H1 (cell line): ENCODE results near the gene IPO11. TPM values are rescaled to one million over a fixed set of nuclear protein-coding genes. Genes with fewer than 3 reads are reported as not detected.

Experiments used
- CTCF ChIA-PET: fragments of 300-600 bp; sonication (Branson Sonifier 250); formaldehyde crosslinking; loops from one replicate; lab custom pipeline; 2021; ENCODE audit not compliant: partially characterized antibody; lab: Charles Lee
- POLR2A ChIA-PET: fragments of 300-600 bp; sonication (Branson Sonifier 250); formaldehyde crosslinking; loops from one replicate; lab custom pipeline; 2021; ENCODE audit warnings: inconsistent platforms; ENCODE audit not compliant: partially characterized antibody; lab: Charles Lee
- DNase-seq, 2 experiments: peaks; one replicate each; pipeline versions ENCODE4 v3.0.0 to v3.0.0-alpha.2; 2010 to 2022; ENCODE audit warnings: low spot score in 2 of 2, low read depth in 1 of 2, mixed read lengths in 1 of 2
- FAIRE-seq: peaks from 2 replicates; lab custom pipeline; 2011; peaks lifted over from hg19 to GRCh38; lab: Jason Lieb, UNC
- H2AFZ ChIP-seq: 2 replicates; pipeline ENCODE4 v1.8.1; 2012; ENCODE audit warnings: low read length, inconsistent platforms
- H2AK5ac ChIP-seq: 2 replicates; pipeline ENCODE4 v1.6.1; 2013; ENCODE audit warnings: low read depth, low read length
- H2BK120ac ChIP-seq: replicated peaks from 2 replicates; pipeline ENCODE3; 2013; ENCODE audit warnings: low read depth, low read length, inconsistent platforms
- H2BK12ac ChIP-seq: 2 replicates; pipeline ENCODE4 v1.6.1; 2013; ENCODE audit warnings: low read depth, low read length
- H2BK15ac ChIP-seq: 2 replicates; pipeline ENCODE4 v1.6.1; 2013; ENCODE audit warnings: low read length
- H2BK20ac ChIP-seq: 2 replicates; pipeline ENCODE4 v1.6.1; 2013; ENCODE audit warnings: low read length
- H2BK5ac ChIP-seq: 2 replicates; pipeline ENCODE4 v1.6.1; 2013; ENCODE audit warnings: low read depth, low read length
- H3K14ac ChIP-seq: 2 replicates; pipeline ENCODE4 v1.6.1; 2013; ENCODE audit warnings: inconsistent platforms; ENCODE audit not compliant: insufficient read length
- H3K18ac ChIP-seq: 2 replicates; pipeline ENCODE4 v1.6.1; 2013; ENCODE audit warnings: low read length; ENCODE audit errors: extremely low read depth
- H3K23ac ChIP-seq: 2 replicates; pipeline ENCODE4 v1.6.1; 2013; ENCODE audit warnings: inconsistent platforms; ENCODE audit not compliant: insufficient read length
- H3K23me2 ChIP-seq: 2 replicates; pipeline ENCODE4 v1.6.1; 2013; ENCODE audit warnings: low read depth, low read length
- H3K27ac ChIP-seq: 2 replicates; pipeline ENCODE4 v1.6.1; 2011; ENCODE audit warnings: low read depth, low read length, inconsistent platforms
- H3K27me3 ChIP-seq, 4 experiments: replicated peaks in 1 of 4; 1 replicate in 1 of 4; 2 replicates in 3 of 4; pipeline versions ENCODE4 v1.6.1 to v1.8.1; 2011 to 2013; ENCODE audit warnings: low read length in 3 of 4, mild to moderate bottlenecking in 3 of 4, inconsistent platforms in 2 of 4, mixed read lengths in 2 of 4, moderate library complexity in 1 of 4; ENCODE audit not compliant: control insufficient read depth in 3 of 4, insufficient read depth in 3 of 4; ENCODE audit errors: extremely low read depth in 1 of 4
- H3K36me3 ChIP-seq, 4 experiments: 2 replicates each; pipeline versions ENCODE4 v1.6.1 to v1.8.1; 2011 to 2013; ENCODE audit warnings: mild to moderate bottlenecking in 4 of 4, low read length in 3 of 4, moderate library complexity in 2 of 4, control low read depth in 1 of 4, inconsistent platforms in 1 of 4; ENCODE audit not compliant: insufficient read depth in 4 of 4, control insufficient read depth in 2 of 4
- H3K4ac ChIP-seq: replicated peaks from 2 replicates; pipeline ENCODE3; 2013; ENCODE audit warnings: low read length, low read depth, mixed read lengths, inconsistent platforms; ENCODE audit not compliant: insufficient read length
- H3K4me1 ChIP-seq, 4 experiments: replicated peaks in 1 of 4; 1 replicate in 1 of 4; 2 replicates in 3 of 4; pipeline versions ENCODE4 v1.6.1 to v1.8.1; 2011 to 2013; ENCODE audit warnings: low read length in 3 of 4, inconsistent platforms in 2 of 4, mixed read lengths in 1 of 4; ENCODE audit not compliant: insufficient read depth in 4 of 4, control insufficient read depth in 3 of 4
- H3K4me2 ChIP-seq, 2 experiments: 2 replicates each; pipeline versions ENCODE4 v1.6.1 to v1.8.1; 2011 to 2013; ENCODE audit warnings: low read depth in 2 of 2, low read length in 2 of 2, control low read depth in 1 of 2, inconsistent platforms in 1 of 2, mild to moderate bottlenecking in 1 of 2; ENCODE audit not compliant: insufficient read depth in 1 of 2
- H3K4me3 ChIP-seq, 4 experiments: fragments of 200-600, 300-600 bp in 1 of 4; sonication (generic), shearing (Covaris generic), sonication (Bioruptor Twin) in 1 of 4; 2 replicates each; pipeline versions ENCODE4 v1.5.1 to v1.8.1; 2011 to 2016; ENCODE audit warnings: low read length in 4 of 4, low read depth in 3 of 4, control low read depth in 2 of 4, inconsistent platforms in 2 of 4, mild to moderate bottlenecking in 2 of 4, mixed read lengths in 1 of 4, moderate library complexity in 1 of 4; ENCODE audit not compliant: insufficient read depth in 2 of 4; ENCODE audit errors: extremely low read depth in 1 of 4
- H3K56ac ChIP-seq: replicated peaks from 2 replicates; pipeline ENCODE3; 2013; ENCODE audit warnings: low read depth, mild to moderate bottlenecking, mixed read lengths, low read length, inconsistent platforms; ENCODE audit not compliant: insufficient read length
- H3K79me1 ChIP-seq: 2 replicates; pipeline ENCODE4 v1.6.1; 2013; ENCODE audit warnings: low read depth, low read length, control low read depth
- H3K79me2 ChIP-seq, 2 experiments: 2 replicates each; pipeline versions ENCODE4 v1.6.1 to v1.8.1; 2012 to 2013; ENCODE audit warnings: low read length in 2 of 2, mild to moderate bottlenecking in 2 of 2, inconsistent platforms in 1 of 2; ENCODE audit not compliant: insufficient read depth in 2 of 2, control insufficient read depth in 1 of 2
- H3K9ac ChIP-seq, 4 experiments: replicated peaks in 1 of 4; 1 replicate in 1 of 4; 2 replicates in 3 of 4; pipeline versions ENCODE4 v1.6.1 to v1.8.1; 2011 to 2013; ENCODE audit warnings: low read depth in 3 of 4, low read length in 3 of 4, control low read depth in 2 of 4, mild to moderate bottlenecking in 2 of 4, moderate library complexity in 2 of 4, inconsistent platforms in 1 of 4; ENCODE audit errors: extremely low read depth in 1 of 4
- H3K9me3 ChIP-seq, 2 experiments: 2 replicates each; pipeline versions ENCODE4 v1.6.1 to v1.8.1; 2012 to 2013; ENCODE audit warnings: mild to moderate bottlenecking in 2 of 2, moderate library complexity in 2 of 2, control low read depth in 1 of 2, inconsistent platforms in 1 of 2, low read depth in 1 of 2, low read length in 1 of 2, mixed read lengths in 1 of 2; ENCODE audit not compliant: insufficient read depth in 2 of 2
- H4K20me1 ChIP-seq, 2 experiments: replicated peaks in 1 of 2; 2 replicates each; pipeline versions ENCODE3 to v1.8.1; 2011 to 2013; ENCODE audit warnings: inconsistent platforms in 2 of 2, low read length in 2 of 2, mild to moderate bottlenecking in 1 of 2; ENCODE audit not compliant: insufficient read depth in 2 of 2, control insufficient read depth in 1 of 2
- H4K5ac ChIP-seq: 2 replicates; pipeline ENCODE4 v1.6.1; 2013; ENCODE audit warnings: low read length, low read depth, mixed read lengths, inconsistent platforms; ENCODE audit not compliant: insufficient read length
- H4K8ac ChIP-seq: 2 replicates; pipeline ENCODE4 v1.8.0; 2013; ENCODE audit warnings: mild to moderate bottlenecking, moderate library complexity, low read length, inconsistent platforms; ENCODE audit not compliant: insufficient read depth; ENCODE audit errors: extremely low read depth
- H4K91ac ChIP-seq: replicated peaks from 2 replicates; pipeline ENCODE3; 2013; ENCODE audit warnings: low read length, mixed read lengths, inconsistent platforms; ENCODE audit not compliant: insufficient read length
- BRCA1 ChIP-seq: IDR thresholded peaks from 2 replicates; pipeline ENCODE4 v1.6.1; 2012; ENCODE audit warnings: low read depth, low read length, improper control_type of control experiment
- E2F6 ChIP-seq: IDR thresholded peaks from 2 replicates; pipeline ENCODE4 v1.6.1; 2012; ENCODE audit warnings: inconsistent platforms
- RAD21 ChIP-seq, 2 experiments: IDR thresholded peaks in 1 of 2; conservative IDR thresholded peaks in 1 of 2; 2 replicates each; pipeline ENCODE4 v1.6.1; 2011; ENCODE audit warnings: low read depth in 2 of 2, low read length in 2 of 2, improper control_type of control experiment in 1 of 2, inconsistent platforms in 1 of 2, mild to moderate bottlenecking in 1 of 2, moderate library complexity in 1 of 2
- RBBP5 ChIP-seq: IDR thresholded peaks from 2 replicates; pipeline ENCODE4 v1.7.1; 2012; ENCODE audit warnings: low read depth, mild to moderate bottlenecking, inconsistent platforms, low read length, moderate library complexity, borderline replicate concordance
- TBP ChIP-seq: IDR thresholded peaks from 2 replicates; pipeline ENCODE4 v1.6.1; 2011; ENCODE audit warnings: low read depth, low read length, improper control_type of control experiment
- ZNF274 ChIP-seq: IDR thresholded peaks from 2 replicates; pipeline ENCODE4 v1.7.0; 2012; ENCODE audit warnings: low read length, borderline replicate concordance; ENCODE audit errors: extremely low read depth
- WGBS, 2 experiments: shearing (Covaris generic) in 1 of 2; methylation state at CpG; one replicate each; pipeline versions ENCODE4 v1.1.6 to v1.1.7; 2013 to 2015; ENCODE audit warnings: low lambda C conversion rate in 2 of 2, mixed read lengths in 2 of 2, inconsistent platforms in 1 of 2, low coverage in 1 of 2, missing lambda C conversion rate in 1 of 2; ENCODE audit not compliant: insufficient replicate concordance in 2 of 2, insufficient coverage in 1 of 2, insufficient read length in 1 of 2; ENCODE audit errors: extremely low coverage in 1 of 2, missing lambda C conversion rate in 1 of 2; 5-methylcytosine and 5-hydroxymethylcytosine counted together
- polyA plus RNA-seq, 7 experiments: library from polyadenylated mRNA; depleted of rRNA in 3 of 7; stranded (reverse) in 5 of 7; unstranded in 2 of 7; fragments of >200 nt in 5 of 7; fragments of 200-250 nt in 2 of 7; gene quantifications; 1 replicate in 5 of 7; 2 replicates in 1 of 7; 4 replicates in 1 of 7; pipeline versions ENCODE4 v1.2.1 to v1.2.3, GENCODE V29; 2011 to 2013; ENCODE audit warnings: missing spikeins in 2 of 7, mixed read lengths in 2 of 7
- total RNA-seq: library from RNA; stranded (reverse); fragmentation: NEBNext Ultra II Directional; extraction: Animal tissue kit (Norgen Biotek cat#: 25700); gene quantifications from 2 replicates; pipeline ENCODE4 v1.2.1, GENCODE V29; 2021

The IPO11 gene
- total and polyA plus RNA-seq, 2 of the 8 experiments (the other 6 are each of a cell fraction or from before 2014, with no cell fraction given), result 23.6 to 64.4 TPM

GRCh38 chr5:62498961-62499360, 86.4 kb downstream of the IPO11 start:
- H2BK120ac ChIP-seq, result no peak overlapping the region
- H3K23me2 ChIP-seq, result no peaks in the 10 kb centered on the region
- H2AK5ac ChIP-seq, result no peak overlapping the region
- no peaks in the 10 kb centered on the region for H3K27me3 ChIP-seq
- H3K4me3 ChIP-seq, result no peak overlapping the region
- no peak overlapping the region for H3K4me2 ChIP-seq
- POLR2A ChIA-PET, result no interaction called here
- no peak overlapping the region for H2BK12ac ChIP-seq
- H2BK15ac ChIP-seq, result no peak overlapping the region
- FAIRE-seq, result no peak
- H4K8ac ChIP-seq, result no peak overlapping the region
- H4K91ac ChIP-seq, result no peak overlapping the region
- H3K79me2 ChIP-seq, result no peaks in the 10 kb centered on the region
- no peak overlapping the region for H3K9ac ChIP-seq
- no peak overlapping the region for H3K56ac ChIP-seq
- H3K79me1 ChIP-seq, result no peaks in the 10 kb centered on the region; the same call in 1 of the 2 replicates
- no peaks in the 10 kb centered on the region for H3K9me3 ChIP-seq
- no peak overlapping the region for H2BK5ac ChIP-seq
- no peak overlapping the region for H3K18ac ChIP-seq
- no peak overlapping the region for H3K14ac ChIP-seq
- no peak overlapping the region for H3K27ac ChIP-seq
- H2BK20ac ChIP-seq, result no peak overlapping the region
- H2AFZ ChIP-seq, result no peak overlapping the region
- H3K4ac ChIP-seq, result no peak overlapping the region
- H4K5ac ChIP-seq, result no peak overlapping the region
- TF ChIP-seq E2F6 (no peak), RAD21 (IDR thresholded peaks at IDR 0.05 in 1 of 2, conservative IDR thresholded peaks at IDR 0.05 in 1 of 2; ENCODE audit: low read depth in 2 of 2, low read length in 2 of 2) (no peak), TBP (no peak), RBBP5 (no peak), BRCA1 (no peak), ZNF274 (no peak)
- H3K36me3 ChIP-seq, result peaks cover 0 to 6% (median 1%) of the 10 kb centered on the region in 4 experiments; a peak in 2 of 8 replicates
- no peak for DNase-seq
- WGBS, 2 experiments, result 86% methylated on average over 9 of the region's 9 CpGs; no CpG with 5 or more reads in 1 of the 2 experiments
- H3K4me1 ChIP-seq, result peaks cover 0 to 6% (median 2%) of the 10 kb centered on the region in 4 experiments; a peak in 2 of 7 replicates
- peaks cover 0 to 3% of the 10 kb centered on the region in 2 experiments for H4K20me1 ChIP-seq
- no peak overlapping the region for H3K23ac ChIP-seq
- CTCF ChIA-PET, result no interaction called here
